ENCODE measurements around the gene PHLDA1.
"Not testable (repeated sequence)": the region's sequence is repeated elsewhere in the genome, so short reads cannot be mapped to it uniquely, and the experiment has no call there.

Gene PHLDA1

DNA sequence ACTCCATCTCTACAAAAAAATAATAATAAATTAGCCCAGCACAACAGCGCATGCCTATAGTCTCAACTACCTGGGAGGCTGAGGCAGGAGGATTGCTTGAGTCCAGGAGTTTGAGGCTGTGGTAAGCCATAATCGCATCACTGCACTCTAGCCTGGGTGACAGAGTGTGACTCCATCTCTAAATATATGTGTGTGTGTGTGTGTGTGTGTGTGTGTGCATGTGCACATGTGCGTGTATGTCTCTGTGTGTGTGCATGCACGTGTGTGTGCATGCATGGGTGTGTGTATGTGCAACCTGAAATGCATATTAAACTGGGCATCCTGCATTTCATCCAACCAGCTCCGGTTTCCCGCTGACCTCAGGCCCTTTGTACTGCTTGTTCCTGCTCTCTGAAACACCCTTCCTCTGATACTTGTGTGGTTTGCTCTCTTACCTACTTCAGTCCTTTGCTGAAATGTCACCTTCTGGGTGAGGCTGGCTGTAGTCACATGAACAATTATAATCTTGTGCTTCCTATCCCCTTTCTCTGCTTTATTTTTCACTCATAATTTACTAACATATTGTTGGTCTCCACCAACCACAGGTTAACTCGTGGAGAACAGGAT, 46.9 kb downstream of the PHLDA1 start:
- no peak for DNase-seq

DNA sequence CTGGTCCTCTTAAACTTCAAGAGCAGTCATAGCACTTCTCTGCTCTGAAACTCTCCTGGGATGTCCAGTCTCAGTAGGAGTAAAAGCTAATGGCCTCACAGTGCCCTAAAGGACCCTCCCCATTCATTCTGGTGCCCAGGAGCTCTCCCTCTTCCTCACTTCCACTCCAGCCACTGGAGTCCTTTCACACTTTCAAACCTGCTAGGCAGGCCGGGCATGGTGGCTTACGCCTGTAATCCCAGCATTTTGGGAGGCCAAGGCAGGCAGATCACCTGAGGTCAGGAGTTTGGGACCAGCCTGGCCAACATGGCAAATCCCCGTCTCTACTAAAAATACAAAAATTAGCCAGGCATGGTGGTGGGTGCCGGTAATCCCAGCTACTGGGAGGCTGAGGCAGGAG, 47.7 kb downstream of the PHLDA1 start:
- DNase-seq = not testable (repeated sequence)

DNA sequence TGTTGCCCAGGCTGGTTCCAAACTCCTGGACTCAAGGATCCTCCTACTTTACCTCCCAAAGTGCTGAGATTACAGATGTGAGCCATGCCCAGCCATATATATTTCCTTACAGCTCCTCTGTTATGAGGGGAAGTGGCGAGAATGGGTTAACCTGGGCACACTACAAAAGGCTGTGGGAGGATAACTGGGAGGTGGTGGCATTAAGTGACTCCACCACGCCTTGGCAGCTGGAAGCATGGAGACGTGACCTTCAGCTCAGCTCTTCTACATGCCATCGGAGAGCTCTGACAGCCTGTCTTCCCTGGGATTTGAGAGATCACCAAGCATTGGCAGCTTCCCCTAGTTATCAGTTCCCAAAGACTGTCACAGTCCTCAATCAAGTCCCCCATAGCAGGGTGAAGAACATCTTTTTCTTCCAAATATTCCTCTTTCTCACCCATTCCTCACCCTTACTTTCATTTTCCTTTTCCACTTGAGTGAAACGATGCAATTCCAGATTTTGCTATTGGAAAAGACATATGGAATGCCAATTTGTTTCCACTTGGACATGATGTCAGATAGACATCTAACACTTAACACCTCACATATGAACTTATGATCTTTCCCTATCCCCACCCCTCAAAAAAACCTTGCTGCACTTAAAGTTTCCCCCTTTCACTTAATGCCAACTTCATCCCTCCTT, 48.5 kb downstream of the PHLDA1 start:
- DNase-seq = no peak

DNA sequence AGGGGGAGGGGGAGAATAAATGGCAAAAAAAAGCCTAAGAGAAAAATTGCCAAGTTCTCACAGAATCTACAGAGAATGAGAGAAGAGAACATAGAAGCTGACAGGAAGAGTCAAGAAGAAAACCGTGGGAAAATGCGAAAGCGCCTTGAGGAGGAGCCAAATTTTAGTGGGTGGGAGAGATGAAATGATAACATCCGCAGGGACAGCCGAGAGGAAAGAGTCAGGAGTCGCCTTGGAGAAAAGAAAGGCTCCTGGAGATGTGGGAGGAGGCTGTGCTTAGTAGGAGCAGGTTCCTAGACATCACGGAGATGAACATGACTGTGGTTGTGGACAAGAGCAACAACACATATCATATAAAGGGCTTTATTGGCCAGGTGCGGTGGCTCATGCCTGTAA, 49.4 kb downstream of the PHLDA1 start:
- DNase-seq = no peak

DNA sequence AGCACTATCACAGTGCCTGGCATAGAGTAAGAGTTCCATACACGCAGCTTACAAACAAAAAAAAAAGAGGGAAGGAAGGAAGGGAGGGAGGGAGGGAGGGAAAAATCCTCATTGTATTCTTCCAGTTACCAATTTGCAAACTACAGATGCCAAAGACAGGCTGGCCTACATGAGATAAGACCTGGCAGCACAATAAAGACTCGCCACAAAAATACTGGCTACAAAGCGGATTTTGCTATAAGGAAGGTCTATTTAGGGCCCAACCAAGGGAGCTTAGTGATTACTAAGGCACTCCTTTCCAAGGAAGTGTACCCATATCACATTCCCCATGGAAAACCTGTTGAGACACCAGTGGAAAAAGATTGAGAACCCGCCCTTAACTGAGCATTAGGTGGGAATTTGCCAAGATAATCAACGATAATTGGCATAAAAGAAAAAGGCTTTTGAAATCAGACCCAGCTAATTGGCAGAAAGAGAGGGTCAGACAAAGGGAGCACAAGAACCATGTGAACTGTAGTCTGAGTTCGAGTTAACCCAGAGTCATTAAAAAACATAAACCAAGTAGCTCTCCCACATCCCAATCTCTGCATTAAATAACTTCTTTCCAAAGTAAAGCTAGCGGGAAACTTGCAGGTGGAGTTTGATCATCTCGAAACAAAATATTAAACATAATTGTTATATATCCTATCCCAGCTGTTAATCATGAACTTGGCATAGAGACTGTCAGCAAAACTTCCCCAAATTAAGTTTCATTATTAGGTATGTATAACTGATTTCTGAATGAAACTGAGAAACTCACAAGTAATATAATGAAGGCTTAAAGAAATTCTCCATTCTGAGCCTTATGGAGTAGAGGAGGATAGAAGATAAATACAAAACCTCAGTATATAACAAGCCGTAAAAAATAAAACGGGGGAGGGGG, 50.1 kb downstream of the PHLDA1 start:
- no peak for DNase-seq

DNA sequence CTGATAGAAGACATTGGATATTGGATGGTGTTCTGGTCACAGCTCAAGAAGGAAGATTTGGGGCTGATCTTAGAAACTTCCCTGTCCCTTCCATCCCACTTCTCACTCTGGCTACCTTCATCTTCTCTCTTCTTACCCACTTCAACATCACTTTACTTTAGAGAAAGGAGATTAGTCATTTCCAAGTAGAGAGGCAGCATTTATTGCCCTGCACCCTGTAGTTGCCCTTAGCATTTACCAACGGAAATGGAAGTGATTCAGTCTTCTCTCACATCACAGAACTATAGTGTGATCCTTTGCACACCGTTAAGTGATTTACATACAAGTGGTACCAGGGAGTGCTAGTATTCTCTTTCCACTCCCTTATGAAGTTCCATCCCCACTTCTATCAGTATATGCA, 52.4 kb downstream of the PHLDA1 start:
- DNase-seq = no peak

DNA sequence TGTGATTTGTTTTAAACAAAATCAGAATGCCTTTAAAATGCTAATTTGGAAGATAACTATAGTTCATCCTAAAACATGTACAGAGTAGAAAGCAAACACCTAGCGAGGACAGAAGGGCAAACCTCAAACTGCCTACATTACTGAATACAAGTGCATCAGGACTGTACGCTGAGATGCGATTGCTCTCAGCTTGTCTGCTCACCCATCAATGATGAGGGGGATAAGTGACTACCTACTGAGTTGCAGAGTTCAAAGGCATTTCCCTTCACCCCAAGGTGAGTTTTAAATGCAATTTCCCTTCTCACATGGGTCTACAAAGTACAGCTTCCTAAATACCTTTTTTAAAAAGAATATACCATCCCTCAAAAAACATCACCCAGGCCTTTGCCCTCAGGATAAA, 52.9 kb downstream of the PHLDA1 start:
- no peak for DNase-seq

DNA sequence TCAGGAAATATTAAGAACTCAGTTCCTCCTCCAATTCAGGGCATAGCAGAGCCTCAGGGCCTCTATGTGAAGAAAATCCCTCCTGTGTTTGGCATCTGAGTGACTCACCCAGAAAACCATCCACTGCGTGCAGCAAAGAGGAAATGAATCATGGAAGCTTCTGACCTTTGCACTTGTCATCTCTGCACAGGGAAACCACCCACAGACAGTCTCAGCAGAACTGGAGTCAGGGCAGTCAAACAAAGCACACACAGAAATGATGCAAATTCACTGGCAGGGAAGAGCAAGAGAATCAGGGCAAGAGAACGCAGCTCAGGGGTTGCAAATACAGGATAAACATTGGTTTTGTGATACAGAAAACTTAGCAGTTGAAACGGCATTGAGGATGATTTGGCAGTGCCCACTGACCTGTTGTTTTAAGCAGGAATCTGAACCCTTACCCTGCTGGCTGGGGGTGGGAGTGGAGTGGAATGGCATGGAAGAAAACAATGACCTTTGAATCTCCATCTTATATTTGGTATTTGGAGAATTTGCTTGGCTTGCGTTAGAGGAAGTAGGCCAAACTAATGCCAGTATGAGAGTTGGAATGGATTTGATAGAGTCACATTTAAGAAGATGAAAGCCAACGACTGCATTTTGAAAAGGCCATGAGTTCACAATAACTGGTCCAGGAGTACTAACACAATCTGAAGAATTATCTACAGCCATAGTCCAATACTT, 53.5 kb downstream of the PHLDA1 start:
- DNase-seq = peak; percentile 57

DNA sequence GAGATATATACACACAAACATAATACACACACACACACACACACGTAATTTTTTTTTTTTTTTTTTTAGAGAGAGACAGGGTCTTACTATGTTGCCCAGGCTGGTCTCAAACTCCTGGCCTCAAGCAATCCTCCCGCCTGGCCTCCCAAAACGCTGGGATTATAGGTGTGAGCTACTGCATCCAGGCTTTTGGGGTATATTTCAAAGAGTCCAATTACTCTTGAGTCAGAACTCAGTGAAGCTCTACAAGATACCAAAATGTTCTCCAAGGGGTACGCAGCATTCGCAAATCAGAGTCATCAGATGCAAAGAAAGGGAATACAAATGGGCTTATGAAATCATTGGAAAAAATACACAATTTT, 54.0 kb downstream of the PHLDA1 start:
- DNase-seq = no peak

DNA sequence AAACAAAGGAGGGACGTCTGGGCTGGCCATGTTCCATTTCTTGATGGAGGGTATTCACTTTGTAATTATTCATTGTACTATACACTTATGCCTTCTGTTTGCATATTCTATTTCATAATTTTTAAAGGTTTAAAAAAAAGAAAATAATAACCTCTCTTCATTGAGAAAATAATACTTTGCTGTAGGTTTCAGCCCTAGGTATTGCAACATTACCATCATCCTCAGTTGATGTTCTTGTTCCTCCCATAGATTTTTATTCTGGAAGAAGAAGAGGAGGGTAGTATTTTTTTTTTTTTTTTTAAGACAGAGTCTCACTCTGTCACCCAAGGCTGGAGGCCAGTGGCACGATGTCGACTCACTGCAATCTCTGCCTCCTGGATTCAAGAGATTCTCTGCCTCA, 54.7 kb downstream of the PHLDA1 start:
- DNase-seq = no peak

DNA sequence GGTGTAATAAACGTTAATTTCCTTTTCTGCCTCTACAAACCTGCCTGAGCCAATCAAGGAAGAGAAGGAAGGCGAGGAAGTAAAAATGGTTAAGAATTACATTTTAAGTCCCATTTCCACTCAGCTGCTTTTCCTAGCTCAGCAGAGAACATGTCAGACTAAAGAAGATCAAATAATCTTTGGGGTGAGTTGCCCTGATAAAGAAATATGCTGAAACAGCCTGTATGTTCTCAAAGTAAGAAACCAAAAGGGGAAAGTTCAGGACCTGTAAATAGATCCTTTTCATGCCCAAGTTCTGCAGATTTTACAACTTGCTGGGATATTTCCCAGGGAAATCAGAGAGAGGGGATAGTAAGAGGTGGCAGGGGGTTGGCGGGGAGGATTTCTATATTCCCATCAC, 55.5 kb downstream of the PHLDA1 start:
- DNase-seq = no peak

DNA sequence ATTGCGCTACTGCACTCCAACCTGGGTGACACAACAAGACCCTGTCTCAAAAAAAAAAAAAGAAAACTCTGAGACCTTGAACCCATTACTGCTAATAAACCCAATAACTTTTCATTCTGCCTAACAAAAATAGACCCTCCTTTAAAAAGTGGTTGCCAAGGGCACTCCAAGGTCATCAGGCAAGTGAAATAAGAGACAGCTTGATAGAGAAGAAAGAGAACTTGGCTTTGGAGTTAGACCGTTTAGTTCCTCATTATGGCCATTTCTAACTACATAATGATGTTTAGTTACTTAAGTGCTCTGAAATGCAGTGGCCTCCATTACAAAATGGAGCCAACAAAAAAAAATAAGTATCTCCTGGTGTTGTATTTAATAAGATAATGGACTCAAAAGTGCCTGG, 55.9 kb downstream of the PHLDA1 start:
- no peak for DNase-seq
